Right lobe of liver (tissue), 4 donors: Measurements from ENCODE around the gene TMTC4.

ENCODE experiments used
- POLR2A ChIP-seq: fragments of 450-650 bp; IDR thresholded peaks from one replicate; pipeline ENCODE4 v1.6.1; 2017; ENCODE audit warnings: antibody characterized with exemption, mild to moderate bottlenecking
- TF ChIP-seq, protein P1 (sequence below), 4 donors: fragments of 200-600 bp in 3 of 4; fragments of 450-650 bp in 1 of 4; IDR thresholded peaks; one replicate each; pipeline versions ENCODE4 v1.5.1 to v1.8.0; 2016 to 2022; ENCODE audit warnings: antibody characterized with exemption in 4 of 4, mild to moderate bottlenecking in 2 of 4
- donor health status: DM: no; HTN: no; CAD: no.
- donor health status: DM: no; HTN: no; CAD: no.
- donor health status: DM: no; HTN: yes; CAD: no.

DNA sequence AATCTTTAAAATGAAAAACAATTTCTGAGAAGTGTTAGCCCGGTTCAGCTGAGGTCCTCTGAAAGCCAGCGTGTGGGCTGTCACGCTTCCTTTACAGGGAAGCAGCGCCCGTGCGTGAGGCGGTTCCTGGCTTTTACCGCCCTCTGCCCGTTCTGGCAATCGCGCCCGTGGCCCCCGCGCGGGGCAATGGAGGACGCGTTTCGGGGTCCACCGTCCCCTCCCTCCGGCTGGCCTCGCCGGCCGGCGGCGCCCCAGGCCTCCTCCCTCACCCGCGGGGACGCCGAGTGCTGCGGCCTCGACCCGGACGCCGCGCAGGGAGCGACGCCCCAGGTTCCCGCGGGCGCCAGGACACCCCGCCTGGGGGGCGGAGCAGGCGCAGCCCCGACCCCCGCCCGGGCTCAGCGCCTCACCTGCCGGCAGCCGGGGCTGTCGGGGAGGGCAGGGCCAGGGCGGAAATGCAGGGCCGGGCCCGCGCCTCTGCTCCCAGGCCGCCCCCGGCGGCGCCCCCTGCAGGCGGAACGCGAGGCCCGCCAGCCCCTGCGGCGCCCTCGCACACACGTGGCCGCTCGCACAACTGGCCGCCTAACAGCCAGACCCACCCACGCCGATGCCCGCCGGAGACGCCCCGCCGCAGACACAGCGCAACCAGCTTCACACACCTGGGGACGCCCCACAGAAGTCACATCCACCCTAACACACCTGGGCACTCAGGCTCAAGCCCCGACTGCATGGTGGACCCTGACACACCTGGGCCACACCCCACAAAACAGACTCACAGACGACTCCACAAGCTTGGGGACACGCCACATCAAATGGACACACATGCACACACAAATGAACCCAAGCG is 86.0 kb downstream of the TMTC4 start, which contains the start of gene GGACT:
- peak; percentile 58 for TF ChIP-seq POLR2A
- TF ChIP-seq, protein P1, sequence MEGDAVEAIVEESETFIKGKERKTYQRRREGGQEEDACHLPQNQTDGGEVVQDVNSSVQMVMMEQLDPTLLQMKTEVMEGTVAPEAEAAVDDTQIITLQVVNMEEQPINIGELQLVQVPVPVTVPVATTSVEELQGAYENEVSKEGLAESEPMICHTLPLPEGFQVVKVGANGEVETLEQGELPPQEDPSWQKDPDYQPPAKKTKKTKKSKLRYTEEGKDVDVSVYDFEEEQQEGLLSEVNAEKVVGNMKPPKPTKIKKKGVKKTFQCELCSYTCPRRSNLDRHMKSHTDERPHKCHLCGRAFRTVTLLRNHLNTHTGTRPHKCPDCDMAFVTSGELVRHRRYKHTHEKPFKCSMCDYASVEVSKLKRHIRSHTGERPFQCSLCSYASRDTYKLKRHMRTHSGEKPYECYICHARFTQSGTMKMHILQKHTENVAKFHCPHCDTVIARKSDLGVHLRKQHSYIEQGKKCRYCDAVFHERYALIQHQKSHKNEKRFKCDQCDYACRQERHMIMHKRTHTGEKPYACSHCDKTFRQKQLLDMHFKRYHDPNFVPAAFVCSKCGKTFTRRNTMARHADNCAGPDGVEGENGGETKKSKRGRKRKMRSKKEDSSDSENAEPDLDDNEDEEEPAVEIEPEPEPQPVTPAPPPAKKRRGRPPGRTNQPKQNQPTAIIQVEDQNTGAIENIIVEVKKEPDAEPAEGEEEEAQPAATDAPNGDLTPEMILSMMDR (IDR thresholded peaks at IDR 0.05): peak; percentile 61 to 87 (median 72)
